ENCODE results near the gene INSC.

INSC gene

GRCh38 chr11:15108592-15109130, 6.1 kb upstream of the INSC start:
- in situ Hi-C loops (cut with HindIII; ENCODE audit: low sequenced_read_pairs), result no loop called here

- in situ Hi-C loops (cut with HindIII; ENCODE audit: low sequenced_read_pairs), result no loop called here
Measured at GRCh38 chr11:15109602-15110001, 5.1 kb upstream of the INSC start.

- in situ Hi-C loops (cut with HindIII; ENCODE audit: low sequenced_read_pairs), result no loop called here
Measured at GRCh38 chr11:15111215-15111614, 3.5 kb upstream of the INSC start.

DNA sequence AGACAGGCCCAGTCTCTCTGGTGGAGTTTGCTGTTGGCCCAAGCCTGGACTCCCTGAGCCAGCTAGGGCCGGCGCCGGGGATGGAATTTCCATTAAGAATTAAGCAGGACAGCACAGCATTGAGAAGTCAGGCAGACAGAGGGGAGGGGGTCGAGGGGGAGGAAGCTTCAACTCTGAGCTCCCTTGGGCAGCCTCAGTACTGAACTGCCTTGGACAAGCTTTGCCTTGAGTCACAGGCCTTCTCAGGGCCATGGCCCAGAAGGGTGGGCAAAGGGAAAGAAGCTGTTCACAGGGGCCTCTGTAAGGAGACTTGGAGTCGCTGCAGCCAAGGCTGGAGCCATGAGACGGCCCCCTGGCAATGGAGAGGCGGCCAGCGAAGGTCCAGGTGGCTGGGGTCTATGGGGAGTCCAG, 2.6 kb upstream of the INSC start:
- in situ Hi-C loops (cut with HindIII; ENCODE audit: low sequenced_read_pairs), result no loop called here

- in situ Hi-C loops (cut with HindIII; ENCODE audit: low sequenced_read_pairs), result no loop called here
Measured at GRCh38 chr11:15113381-15113780, 1.3 kb upstream of the INSC start.

DNA sequence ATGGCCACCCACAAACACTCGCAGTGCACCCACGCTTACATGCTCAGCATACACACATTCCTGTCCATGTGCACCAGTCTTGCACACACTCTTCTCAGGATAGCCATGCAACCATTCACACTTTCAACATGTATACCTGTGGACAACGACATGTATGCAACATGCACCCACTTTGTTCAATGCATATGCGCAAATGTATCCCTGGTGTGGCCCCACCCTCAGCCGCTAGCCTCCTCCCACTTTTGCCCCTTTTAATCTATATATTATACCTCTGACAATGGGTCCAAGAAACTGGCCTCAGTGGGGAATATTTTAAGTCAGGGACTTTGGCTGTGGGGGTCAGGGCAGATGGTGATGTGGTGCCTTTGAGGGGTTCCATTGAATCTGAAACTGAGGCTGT, 963 bp downstream of the INSC start:
- in situ Hi-C loops (cut with HindIII; ENCODE audit: low sequenced_read_pairs), result no loop called here

DNA sequence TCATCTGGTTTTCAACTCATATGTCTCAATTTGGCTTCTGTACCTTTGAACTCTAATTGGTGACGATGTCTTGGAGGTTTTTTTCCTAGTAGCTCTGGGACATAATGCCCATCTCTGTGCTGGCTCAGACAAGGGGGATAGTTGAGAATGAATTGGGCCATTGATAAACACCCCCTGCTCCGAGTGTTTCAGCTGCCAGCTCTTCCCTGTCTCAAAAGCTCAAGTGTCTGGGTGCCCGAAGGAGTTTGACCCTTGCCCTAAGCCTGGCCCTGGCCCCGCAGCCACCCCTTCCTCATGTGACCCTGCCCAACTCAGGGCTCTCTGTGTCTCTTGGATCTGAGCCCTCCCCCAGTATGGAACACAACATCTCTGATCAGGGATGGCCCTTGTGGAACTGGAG, 3.0 kb downstream of the INSC start:
- in situ Hi-C loops (cut with HindIII; ENCODE audit: low sequenced_read_pairs), result no loop called here

- in situ Hi-C loops (cut with HindIII; ENCODE audit: low sequenced_read_pairs), result no loop called here
Measured at GRCh38 chr11:15118431-15118830, 3.7 kb downstream of the INSC start.

DNA sequence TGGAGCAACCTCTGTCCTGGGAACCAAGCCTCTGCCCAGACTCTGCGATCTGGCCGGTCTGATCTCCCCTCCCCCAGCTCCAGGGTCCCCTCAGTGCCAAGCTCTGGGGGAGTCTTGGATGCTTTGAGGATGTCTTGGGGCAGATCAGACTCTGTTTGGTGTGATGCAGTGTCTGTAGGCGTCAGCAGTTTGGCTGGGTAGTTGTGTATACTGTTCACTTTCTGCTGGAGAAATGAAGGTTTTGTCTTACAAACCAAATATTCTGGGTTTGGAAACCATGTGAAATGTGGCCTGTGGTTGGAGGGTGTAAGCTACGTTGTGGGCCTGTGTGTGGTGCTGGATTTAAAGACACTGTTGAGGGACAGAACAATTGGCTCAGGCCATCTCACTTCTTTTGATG, 4.6 kb downstream of the INSC start:
- in situ Hi-C loops (cut with HindIII; ENCODE audit: low sequenced_read_pairs), result no loop called here

DNA sequence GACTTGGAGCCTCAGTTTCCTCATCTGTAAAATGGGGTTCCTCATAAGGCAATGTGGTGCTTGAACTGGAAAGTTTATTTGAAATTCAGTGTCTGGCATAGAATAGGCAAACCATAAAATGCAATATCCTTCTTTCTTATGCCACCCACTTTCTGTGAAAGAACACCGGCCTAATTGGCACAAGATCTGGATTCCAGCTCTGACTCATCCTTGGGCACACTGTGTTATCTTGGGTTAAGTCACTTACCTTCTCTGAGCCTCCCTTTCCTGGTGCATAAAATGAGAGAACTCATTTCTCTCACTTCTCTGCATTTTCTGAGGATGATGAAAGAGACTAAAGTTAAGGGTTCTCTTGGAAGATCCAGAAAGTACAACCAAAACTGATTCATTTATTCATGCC, 5.1 kb downstream of the INSC start:
- in situ Hi-C loops (cut with HindIII; ENCODE audit: low sequenced_read_pairs), result no loop called here

- in situ Hi-C loops (cut with HindIII; ENCODE audit: low sequenced_read_pairs), result no loop called here
Measured at GRCh38 chr11:15123849-15124248, 9.1 kb downstream of the INSC start.

DNA sequence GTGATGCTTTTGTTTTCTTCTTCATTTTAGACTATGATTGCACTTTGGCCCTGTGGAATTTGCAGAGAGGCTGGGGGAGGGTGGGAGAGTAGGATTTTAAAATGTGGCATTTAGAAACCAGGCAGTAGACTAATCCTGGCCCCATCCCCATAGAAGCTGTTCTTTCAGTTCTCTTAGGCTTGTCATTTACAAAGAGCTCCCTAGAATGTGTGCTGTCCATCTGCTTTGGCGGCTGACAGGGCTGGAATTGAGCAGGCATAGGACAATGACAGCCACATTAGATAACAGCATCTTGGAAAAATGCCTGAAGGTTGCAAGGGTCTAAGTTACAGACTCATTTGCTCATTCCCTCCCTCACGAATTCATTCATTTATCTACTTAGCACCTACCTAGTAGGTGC, 9.8 kb downstream of the INSC start:
- in situ Hi-C loops (cut with HindIII; ENCODE audit: low sequenced_read_pairs), result no loop called here

DNA sequence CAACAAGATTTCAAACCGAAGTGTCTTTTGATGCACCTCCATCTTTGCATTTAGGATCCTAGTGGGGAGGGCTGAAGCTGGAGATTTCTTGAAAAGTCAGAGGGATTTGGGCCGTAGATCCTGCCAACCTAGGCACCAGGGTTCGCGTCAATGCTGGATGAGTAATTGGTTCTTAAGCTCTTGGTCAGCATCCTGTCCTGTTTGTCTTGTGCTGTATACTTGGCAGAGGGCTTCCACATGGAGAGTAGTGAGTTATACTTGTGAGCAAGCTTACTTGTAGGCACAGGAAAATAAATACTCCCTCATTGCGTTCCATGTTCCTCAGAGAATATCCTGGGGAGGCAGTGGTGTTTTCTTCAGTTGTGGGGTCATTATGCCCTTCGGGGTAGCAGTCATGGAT, 12.6 kb downstream of the INSC start:
- in situ Hi-C loops (cut with HindIII; ENCODE audit: low sequenced_read_pairs), result no loop called here

- in situ Hi-C loops (cut with HindIII; ENCODE audit: low sequenced_read_pairs), result no loop called here
Measured at GRCh38 chr11:15128621-15129020, 13.9 kb downstream of the INSC start.

DNA sequence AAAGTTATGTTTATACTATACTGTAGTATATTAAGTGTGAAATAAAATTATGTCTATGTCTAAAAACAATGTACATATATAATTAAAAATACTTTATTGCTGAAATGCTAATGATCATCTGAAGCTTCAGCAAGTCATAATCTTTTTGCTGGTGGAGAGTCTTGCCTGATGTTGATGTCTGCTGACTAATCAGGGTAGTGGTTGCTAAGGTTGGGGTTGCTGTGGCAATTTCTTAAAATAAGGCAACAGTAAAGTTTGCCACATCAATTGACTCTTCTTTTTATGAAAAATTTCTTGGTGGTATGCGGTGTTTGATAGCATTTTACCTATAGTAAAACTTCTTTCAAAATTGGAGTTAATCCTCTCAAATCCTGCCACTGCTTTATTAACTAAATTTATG, 21.4 kb downstream of the INSC start:
- in situ Hi-C loops (cut with HindIII; ENCODE audit: low sequenced_read_pairs), result no loop called here

DNA sequence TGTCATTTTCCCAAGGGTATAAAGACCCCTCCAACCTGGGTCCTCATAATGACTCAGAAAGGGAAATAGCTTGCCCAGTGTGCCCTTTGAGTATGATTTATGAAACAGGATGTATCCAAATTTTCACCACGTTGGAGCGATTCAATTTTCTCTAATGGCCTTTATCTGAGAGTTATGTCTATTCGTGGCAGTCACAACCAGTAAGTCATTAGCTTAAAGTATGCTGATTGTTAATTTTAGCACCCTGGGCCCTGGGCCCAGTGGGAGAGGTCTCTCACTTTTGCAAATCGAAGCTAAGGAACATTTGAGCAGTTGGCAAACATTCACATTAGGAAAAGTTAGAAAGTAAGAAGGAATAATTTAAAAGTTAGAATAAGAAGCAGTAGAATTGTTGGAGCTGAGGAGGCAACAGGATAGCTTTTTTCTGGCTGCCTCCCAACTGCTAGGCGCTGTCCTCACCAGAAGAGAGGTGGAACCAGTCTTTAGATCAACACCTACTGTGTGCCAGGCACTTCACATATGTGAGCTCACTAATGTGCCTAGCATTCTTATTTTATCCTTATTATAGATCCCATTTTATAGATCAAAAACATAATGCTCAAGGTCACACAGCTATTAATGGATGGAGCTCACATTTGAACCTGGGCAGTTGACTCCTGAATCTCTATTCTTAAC, 24.5 kb downstream of the INSC start:
- in situ Hi-C loops (cut with HindIII; ENCODE audit: low sequenced_read_pairs), result no loop called here

GRCh38 chr11:15139958-15140659, 25.4 kb downstream of the INSC start:
- in situ Hi-C loops (cut with HindIII; ENCODE audit: low sequenced_read_pairs), result no loop called here

DNA sequence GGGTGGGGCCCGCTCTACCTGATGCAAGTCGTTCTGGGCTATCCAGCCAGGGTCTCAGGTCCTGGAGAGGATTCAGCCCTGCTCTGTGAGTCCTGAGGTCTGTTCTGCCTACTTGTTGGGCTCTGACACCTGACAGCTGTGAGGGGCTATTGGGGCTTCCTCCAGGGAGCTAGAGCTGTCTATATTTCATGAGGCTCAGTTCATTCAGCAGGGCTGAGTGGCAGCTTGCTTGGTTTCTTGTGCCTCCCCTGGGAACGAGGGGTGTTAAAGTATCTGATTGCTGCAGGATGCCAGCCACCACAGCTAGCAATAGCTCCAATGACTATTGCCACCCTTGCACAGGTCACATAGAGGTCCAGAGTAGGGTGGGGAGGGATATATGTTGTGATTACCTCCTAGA, 26.7 kb downstream of the INSC start:
- in situ Hi-C loops (cut with HindIII; ENCODE audit: low sequenced_read_pairs), result no loop called here

DNA sequence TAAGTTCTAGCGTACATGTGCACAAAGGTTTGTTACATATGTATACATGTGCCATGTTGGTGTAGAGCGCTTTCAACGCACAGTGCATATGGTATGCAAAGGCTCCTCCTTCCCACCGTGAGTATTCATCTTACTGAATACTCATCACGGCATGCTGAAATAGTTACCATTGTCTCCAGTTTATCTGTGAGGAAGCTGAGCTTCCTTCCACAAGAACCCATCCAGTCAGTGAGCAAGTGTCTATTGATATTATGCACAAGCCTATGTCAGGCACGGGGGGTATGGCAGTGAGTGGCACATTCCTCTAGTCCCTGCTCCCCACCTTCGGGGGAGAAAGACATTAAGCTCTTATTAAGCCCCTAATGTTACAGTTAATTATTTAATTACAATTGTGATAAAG, 28.1 kb downstream of the INSC start:
- in situ Hi-C loops (cut with HindIII; ENCODE audit: low sequenced_read_pairs), result no loop called here

DNA sequence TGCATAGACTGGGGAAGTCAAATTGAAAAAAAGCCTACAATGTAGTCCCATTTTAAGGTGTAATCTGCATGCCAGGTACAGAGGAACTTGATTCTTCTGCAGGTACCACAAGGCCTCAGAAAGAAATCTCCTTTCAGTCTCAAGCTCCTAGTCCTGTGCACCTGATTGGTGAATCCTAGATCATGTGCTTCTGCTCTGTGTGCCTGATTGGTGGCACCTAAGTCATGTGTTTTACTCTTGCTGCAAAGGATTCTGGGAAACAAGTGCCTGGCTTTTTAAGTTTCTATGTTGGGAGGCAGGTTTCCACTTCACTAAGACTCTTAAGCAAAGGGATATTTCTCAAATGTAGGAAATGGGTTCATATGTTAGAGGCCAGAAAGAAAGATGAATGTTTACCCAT, 29.1 kb downstream of the INSC start:
- in situ Hi-C loops (cut with HindIII; ENCODE audit: low sequenced_read_pairs), result no loop called here

DNA sequence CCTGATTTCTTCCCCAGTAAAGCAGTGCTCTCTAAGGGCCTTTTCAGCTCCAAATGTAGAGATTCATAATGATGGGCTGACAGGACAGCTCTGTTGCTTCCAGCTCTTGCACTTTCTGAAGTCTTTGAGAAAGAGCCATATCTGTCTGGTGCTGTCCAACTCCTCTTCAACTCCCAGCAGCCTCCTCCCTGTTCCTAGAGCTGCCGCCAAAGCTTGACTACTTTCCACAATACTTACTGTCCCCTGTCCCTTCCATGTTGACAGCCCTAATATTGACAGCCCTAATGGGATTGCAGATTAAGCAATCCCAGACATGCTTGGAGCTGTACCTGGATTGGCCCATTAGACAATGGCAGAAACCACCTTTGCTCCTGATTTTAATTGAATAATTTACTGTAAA, 29.6 kb downstream of the INSC start:
- in situ Hi-C loops (cut with HindIII; ENCODE audit: low sequenced_read_pairs), result no loop called here

GRCh38 chr11:15145151-15145550, 30.4 kb downstream of the INSC start:
- in situ Hi-C loops (cut with HindIII; ENCODE audit: low sequenced_read_pairs), result no loop called here

GRCh38 chr11:15145615-15146014, 30.9 kb downstream of the INSC start:
- in situ Hi-C loops (cut with HindIII; ENCODE audit: low sequenced_read_pairs), result no loop called here

All from endothelial cell of hepatic sinusoid (primary cell).